ENCODE measurements around the gene IL17B.

Gene IL17B, protein sequence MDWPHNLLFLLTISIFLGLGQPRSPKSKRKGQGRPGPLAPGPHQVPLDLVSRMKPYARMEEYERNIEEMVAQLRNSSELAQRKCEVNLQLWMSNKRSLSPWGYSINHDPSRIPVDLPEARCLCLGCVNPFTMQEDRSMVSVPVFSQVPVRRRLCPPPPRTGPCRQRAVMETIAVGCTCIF

DNA sequence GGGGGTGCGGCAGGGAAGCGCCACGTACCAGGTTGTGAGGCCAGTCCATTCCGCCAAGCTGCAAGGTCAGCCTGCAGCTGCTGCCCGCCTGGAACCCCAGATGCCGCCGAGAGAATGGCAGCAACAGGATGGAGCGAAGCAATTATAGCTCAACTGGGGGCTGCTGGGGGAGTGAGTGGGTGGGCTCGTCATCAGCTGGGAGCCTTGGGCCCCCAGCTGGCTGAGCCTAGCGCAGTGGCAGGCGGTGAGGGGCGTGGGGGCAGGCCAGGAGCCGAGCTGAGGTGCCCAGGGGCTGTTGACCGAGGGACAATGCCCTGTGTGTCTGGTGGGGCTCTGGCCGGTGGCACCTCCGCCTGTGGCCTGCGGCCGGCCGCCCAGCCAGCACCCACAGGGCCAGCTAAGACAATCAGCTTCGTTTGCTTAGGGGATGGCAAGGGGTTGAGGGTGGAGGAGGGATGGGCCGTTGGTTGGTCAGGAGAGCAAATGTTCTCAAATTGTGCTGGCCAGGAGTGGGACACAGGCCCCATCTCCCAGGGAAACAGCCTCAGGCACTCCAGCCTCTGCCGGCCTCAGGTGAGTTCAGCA, at the start of gene IL17B:
Gene IL17B (minus strand): TSS at position 116 of the 585 bp plus-strand sequence. CDS start 67 bp downstream, at position 49.
- ATAC-seq (ENCODE audit: low read depth) (no peak), DNase-seq (ENCODE audit: low spot score) (no peak)
- H3K4me3 ChIP-seq (ENCODE audit: severe bottlenecking), result no peak within 1 kb of the TSS
- H3K9me3 ChIP-seq (ENCODE audit: severe bottlenecking), result no peaks in the 10 kb centered on the region
- TF ChIP-seq, protein P1, sequence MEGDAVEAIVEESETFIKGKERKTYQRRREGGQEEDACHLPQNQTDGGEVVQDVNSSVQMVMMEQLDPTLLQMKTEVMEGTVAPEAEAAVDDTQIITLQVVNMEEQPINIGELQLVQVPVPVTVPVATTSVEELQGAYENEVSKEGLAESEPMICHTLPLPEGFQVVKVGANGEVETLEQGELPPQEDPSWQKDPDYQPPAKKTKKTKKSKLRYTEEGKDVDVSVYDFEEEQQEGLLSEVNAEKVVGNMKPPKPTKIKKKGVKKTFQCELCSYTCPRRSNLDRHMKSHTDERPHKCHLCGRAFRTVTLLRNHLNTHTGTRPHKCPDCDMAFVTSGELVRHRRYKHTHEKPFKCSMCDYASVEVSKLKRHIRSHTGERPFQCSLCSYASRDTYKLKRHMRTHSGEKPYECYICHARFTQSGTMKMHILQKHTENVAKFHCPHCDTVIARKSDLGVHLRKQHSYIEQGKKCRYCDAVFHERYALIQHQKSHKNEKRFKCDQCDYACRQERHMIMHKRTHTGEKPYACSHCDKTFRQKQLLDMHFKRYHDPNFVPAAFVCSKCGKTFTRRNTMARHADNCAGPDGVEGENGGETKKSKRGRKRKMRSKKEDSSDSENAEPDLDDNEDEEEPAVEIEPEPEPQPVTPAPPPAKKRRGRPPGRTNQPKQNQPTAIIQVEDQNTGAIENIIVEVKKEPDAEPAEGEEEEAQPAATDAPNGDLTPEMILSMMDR (IDR thresholded peaks at IDR 0.05; ENCODE audit: poor library complexity, severe bottlenecking), result no peak
- H3K27me3 ChIP-seq (ENCODE audit: insufficient read depth, poor library complexity, severe bottlenecking), result no peaks in the 10 kb centered on the region
- no peaks in the 10 kb centered on the region for H3K4me1 ChIP-seq (ENCODE audit: insufficient read depth, poor library complexity, severe bottlenecking)
- no peaks in the 10 kb centered on the region for H3K36me3 ChIP-seq (ENCODE audit: low read depth)
- H3K27ac ChIP-seq (ENCODE audit: poor library complexity, severe bottlenecking), result no peak within 1 kb of the TSS

DNA sequence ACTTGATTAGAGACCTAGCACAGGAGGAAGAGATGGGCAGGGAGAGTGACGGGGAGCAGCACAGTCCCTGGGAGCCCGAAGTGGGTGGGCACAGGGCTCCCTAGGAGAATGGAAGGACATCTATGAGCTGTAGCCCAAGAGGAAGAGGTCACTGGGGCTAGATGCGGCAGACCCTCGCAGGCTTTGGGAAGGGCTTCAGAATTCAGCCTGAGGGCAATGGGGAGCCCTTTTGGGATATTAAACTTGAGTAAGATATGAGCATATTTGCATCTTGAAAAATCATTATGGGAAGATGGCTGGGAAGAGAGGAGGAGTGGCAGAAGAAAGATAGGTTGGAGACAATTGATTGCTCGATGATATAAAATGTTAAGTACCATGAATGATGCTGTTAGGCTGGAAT, 48.9 kb upstream of the IL17B start:
- no peaks in the 10 kb centered on the region for H3K27me3 ChIP-seq (ENCODE audit: insufficient read depth, poor library complexity, severe bottlenecking)
- H3K4me1 ChIP-seq (ENCODE audit: insufficient read depth, poor library complexity, severe bottlenecking), result no peaks in the 10 kb centered on the region
- TF ChIP-seq, protein P1 (IDR thresholded peaks at IDR 0.05; ENCODE audit: poor library complexity, severe bottlenecking), result no peak
- no peak for ATAC-seq (ENCODE audit: low read depth)
- no peak overlapping the region for H3K27ac ChIP-seq (ENCODE audit: poor library complexity, severe bottlenecking)
- H3K4me3 ChIP-seq (ENCODE audit: severe bottlenecking), result no peak overlapping the region
- no peaks in the 10 kb centered on the region for H3K9me3 ChIP-seq (ENCODE audit: severe bottlenecking)
- no peak for DNase-seq (ENCODE audit: low spot score)
- no peaks in the 10 kb centered on the region for H3K36me3 ChIP-seq (ENCODE audit: low read depth)

DNA sequence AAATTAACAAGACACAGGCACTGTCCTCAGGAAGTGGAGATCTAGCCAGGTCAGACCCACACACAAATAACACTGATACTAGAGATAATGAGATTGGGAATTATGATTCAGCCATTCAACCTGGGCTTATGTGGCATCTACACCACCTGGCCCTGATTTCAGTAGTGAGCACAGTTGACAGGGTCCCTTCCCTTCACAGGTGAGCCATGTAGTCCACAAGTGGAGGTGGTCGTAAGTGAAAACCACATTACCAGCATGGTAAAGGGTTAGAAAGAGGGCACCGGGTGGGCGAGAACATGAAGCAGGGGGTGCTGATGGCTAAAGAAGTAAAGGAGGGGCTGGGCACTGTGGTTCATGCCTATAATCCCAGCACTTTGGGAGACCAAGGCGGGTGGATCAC, 48.3 kb upstream of the IL17B start:
- H3K4me1 ChIP-seq (ENCODE audit: insufficient read depth, poor library complexity, severe bottlenecking), result no peaks in the 10 kb centered on the region
- TF ChIP-seq, protein P1 (IDR thresholded peaks at IDR 0.05; ENCODE audit: poor library complexity, severe bottlenecking), result no peak
- H3K36me3 ChIP-seq (ENCODE audit: low read depth), result no peaks in the 10 kb centered on the region
- H3K27ac ChIP-seq (ENCODE audit: poor library complexity, severe bottlenecking), result no peak overlapping the region
- H3K9me3 ChIP-seq (ENCODE audit: severe bottlenecking), result no peaks in the 10 kb centered on the region
- ATAC-seq (ENCODE audit: low read depth) (no peak), DNase-seq (ENCODE audit: low spot score) (no peak)
- H3K4me3 ChIP-seq (ENCODE audit: severe bottlenecking), result no peak overlapping the region
- no peaks in the 10 kb centered on the region for H3K27me3 ChIP-seq (ENCODE audit: insufficient read depth, poor library complexity, severe bottlenecking)

DNA sequence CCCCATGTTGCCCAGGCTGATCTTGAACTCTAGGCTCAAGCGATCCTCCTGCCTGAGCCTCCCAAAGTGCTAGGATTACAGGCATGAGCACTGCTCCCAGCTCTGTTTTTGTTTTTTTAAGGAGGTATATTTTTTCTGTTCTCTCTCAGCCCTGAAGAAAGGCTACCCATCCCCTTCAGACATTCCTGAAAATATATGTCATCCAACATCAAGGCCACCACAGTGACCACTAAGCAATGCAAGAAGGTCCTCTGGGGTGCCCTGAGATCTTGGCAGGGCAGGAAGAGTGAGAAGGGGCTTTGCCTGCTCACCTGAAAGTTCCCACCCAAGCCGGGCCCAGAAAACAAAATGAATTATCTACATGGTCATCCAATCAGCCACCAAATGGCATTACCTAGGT, 47.8 kb upstream of the IL17B start:
- H3K27ac ChIP-seq (ENCODE audit: poor library complexity, severe bottlenecking), result no peak overlapping the region
- no peak for DNase-seq (ENCODE audit: low spot score)
- TF ChIP-seq, protein P1 (IDR thresholded peaks at IDR 0.05; ENCODE audit: poor library complexity, severe bottlenecking), result no peak
- ATAC-seq (ENCODE audit: low read depth), result no peak
- H3K27me3 ChIP-seq (ENCODE audit: insufficient read depth, poor library complexity, severe bottlenecking), result no peaks in the 10 kb centered on the region
- no peak overlapping the region for H3K4me3 ChIP-seq (ENCODE audit: severe bottlenecking)
- H3K36me3 ChIP-seq (ENCODE audit: low read depth), result no peaks in the 10 kb centered on the region
- H3K4me1 ChIP-seq (ENCODE audit: insufficient read depth, poor library complexity, severe bottlenecking), result no peaks in the 10 kb centered on the region
- H3K9me3 ChIP-seq (ENCODE audit: severe bottlenecking), result no peaks in the 10 kb centered on the region

DNA sequence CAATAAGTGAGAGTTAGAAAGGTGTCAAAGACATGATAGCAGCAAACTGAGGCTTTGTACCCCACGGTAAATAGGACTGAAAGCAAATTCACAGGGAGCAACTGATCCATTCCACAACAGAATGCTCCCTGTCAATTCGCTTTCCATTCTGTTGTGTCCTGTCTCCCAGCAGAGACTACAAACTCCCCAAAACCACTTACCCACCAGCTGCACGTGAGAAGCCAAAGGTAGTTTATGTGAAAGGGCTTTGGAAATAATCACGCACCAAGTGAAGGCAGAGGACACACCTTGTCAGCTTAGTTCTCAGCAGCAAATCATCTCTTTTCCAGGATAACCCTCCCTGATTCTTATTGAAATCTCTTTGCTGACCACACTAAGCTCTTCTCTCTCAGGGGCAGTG, 46.6 kb upstream of the IL17B start:
- ATAC-seq (ENCODE audit: low read depth), result no peak

More for the DNA sequence above, 46.6 kb upstream of the IL17B start:
- H3K27me3 ChIP-seq (ENCODE audit: insufficient read depth, poor library complexity, severe bottlenecking), result no peaks in the 10 kb centered on the region
- no peak overlapping the region for H3K27ac ChIP-seq (ENCODE audit: poor library complexity, severe bottlenecking)
- H3K9me3 ChIP-seq (ENCODE audit: severe bottlenecking), result no peaks in the 10 kb centered on the region
- DNase-seq (ENCODE audit: low spot score), result no peak
- no peaks in the 10 kb centered on the region for H3K36me3 ChIP-seq (ENCODE audit: low read depth)
- TF ChIP-seq, protein P1 (IDR thresholded peaks at IDR 0.05; ENCODE audit: poor library complexity, severe bottlenecking), result no peak
- no peaks in the 10 kb centered on the region for H3K4me1 ChIP-seq (ENCODE audit: insufficient read depth, poor library complexity, severe bottlenecking)
- no peak overlapping the region for H3K4me3 ChIP-seq (ENCODE audit: severe bottlenecking)

All from RWPE2 (cell line).